ENCODE results near the gene PTPRC. TPM values are rescaled to one million over a fixed set of nuclear protein-coding genes. Genes with fewer than 3 reads are reported as not detected.

The PTPRC gene
- total RNA-seq, 1 experiment from 2014 or later = 0.11 TPM

DNA sequence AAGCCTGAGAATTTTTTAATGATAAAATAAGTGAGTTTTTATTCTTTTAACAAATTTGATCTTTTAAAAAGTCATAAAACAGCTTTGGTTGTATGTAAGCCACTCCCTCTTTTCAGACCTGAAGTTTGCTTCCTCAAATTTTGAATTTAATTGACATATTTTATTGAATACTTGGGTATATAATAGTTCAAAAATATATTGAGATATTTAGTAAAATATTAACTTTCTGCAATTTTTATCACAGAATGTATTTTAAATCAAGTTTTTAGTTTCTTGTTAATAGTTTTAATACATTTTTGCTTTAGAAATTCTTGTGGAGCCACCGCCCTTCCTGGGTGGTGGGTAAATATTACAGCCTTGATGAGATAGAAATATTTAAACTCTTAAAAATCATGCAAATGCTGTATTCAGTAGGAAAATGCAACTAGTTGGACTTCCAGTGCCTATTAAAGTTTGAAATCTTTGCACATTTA lies 867 bp downstream of the PTPRC start:
- no peaks in the 10 kb centered on the region for H3K27me3 ChIP-seq (ENCODE audit: low read length)
- intact Hi-C loops (cut with micrococcal nuclease) = no loop called here
- H2AFZ ChIP-seq (ENCODE audit: low read length) = no peak overlapping the region
- TF ChIP-seq, protein P1, sequence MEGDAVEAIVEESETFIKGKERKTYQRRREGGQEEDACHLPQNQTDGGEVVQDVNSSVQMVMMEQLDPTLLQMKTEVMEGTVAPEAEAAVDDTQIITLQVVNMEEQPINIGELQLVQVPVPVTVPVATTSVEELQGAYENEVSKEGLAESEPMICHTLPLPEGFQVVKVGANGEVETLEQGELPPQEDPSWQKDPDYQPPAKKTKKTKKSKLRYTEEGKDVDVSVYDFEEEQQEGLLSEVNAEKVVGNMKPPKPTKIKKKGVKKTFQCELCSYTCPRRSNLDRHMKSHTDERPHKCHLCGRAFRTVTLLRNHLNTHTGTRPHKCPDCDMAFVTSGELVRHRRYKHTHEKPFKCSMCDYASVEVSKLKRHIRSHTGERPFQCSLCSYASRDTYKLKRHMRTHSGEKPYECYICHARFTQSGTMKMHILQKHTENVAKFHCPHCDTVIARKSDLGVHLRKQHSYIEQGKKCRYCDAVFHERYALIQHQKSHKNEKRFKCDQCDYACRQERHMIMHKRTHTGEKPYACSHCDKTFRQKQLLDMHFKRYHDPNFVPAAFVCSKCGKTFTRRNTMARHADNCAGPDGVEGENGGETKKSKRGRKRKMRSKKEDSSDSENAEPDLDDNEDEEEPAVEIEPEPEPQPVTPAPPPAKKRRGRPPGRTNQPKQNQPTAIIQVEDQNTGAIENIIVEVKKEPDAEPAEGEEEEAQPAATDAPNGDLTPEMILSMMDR (conservative IDR thresholded peaks at IDR 0.05; ENCODE audit: low read depth, low read length) = no peak
- TF ChIP-seq EZH2 (IDR thresholded peaks at IDR 0.05; ENCODE audit: low read length, unreplicated experiment) (no peak), EZH2phosphoT487 (IDR thresholded peaks at IDR 0.05; ENCODE audit: borderline replicate concordance, low read length) (no peak)
- no peak overlapping the region for H3K27ac ChIP-seq (ENCODE audit: low read length)
- ChIA-PET POLR2A (ENCODE audit: unreplicated experiment) (no interaction called here), CTCF (no interaction called here)
- no peaks in the 10 kb centered on the region for H4K20me1 ChIP-seq (ENCODE audit: low read length)
- H3K9me2 ChIP-seq (replicated peaks; ENCODE audit: low read length) = no peaks in the 10 kb centered on the region
- DNase-seq = no peak
- no peaks in the 10 kb centered on the region for H3F3A ChIP-seq (ENCODE audit: low read length, unreplicated experiment)
- H3K4me2 ChIP-seq (ENCODE audit: low read length) = no peak overlapping the region
- ATAC-seq = no peak
- H3K36me3 ChIP-seq (ENCODE audit: low read depth, low read length) = no peaks in the 10 kb centered on the region
- no peaks in the 10 kb centered on the region for H3K9me3 ChIP-seq (ENCODE audit: low read length)
- no peaks in the 10 kb centered on the region for H3K79me2 ChIP-seq (ENCODE audit: low read length)
- no TSS peak for BruUV-seq (replicated peaks)
- no peak overlapping the region for H3K4me3 ChIP-seq (ENCODE audit: low read length)
- H3K4me1 ChIP-seq (ENCODE audit: insufficient read depth, low read length) = peaks cover 13% of the 10 kb centered on the region
- no peak overlapping the region for H3K9ac ChIP-seq (ENCODE audit: low read length)

GRCh38 chr1:198640174-198640573 lies 1.3 kb downstream of the PTPRC start:
- DNase-seq = no peak
- no peak overlapping the region for H2AFZ ChIP-seq (ENCODE audit: low read length)
- no peaks in the 10 kb centered on the region for H3K9me3 ChIP-seq (ENCODE audit: low read length)
- no peak for ATAC-seq
- no peak overlapping the region for H3K9ac ChIP-seq (ENCODE audit: low read length)
- H3K36me3 ChIP-seq (ENCODE audit: low read depth, low read length) = no peaks in the 10 kb centered on the region
- no peak overlapping the region for H3K27ac ChIP-seq (ENCODE audit: low read length)
- peaks cover 13% of the 10 kb centered on the region for H3K4me1 ChIP-seq (ENCODE audit: insufficient read depth, low read length)
- no peaks in the 10 kb centered on the region for H4K20me1 ChIP-seq (ENCODE audit: low read length)
- POLR2A ChIA-PET (ENCODE audit: unreplicated experiment) = no interaction called here
- no TSS peak for BruUV-seq (replicated peaks)
- intact Hi-C loops (cut with micrococcal nuclease) = no loop called here
- H3K4me3 ChIP-seq (ENCODE audit: low read length) = no peak overlapping the region
- no peaks in the 10 kb centered on the region for H3K79me2 ChIP-seq (ENCODE audit: low read length)
- no peaks in the 10 kb centered on the region for H3K27me3 ChIP-seq (ENCODE audit: low read length)
- CTCF ChIA-PET = no interaction called here
- H3F3A ChIP-seq (ENCODE audit: low read length, unreplicated experiment) = no peaks in the 10 kb centered on the region
- no peak overlapping the region for H3K4me2 ChIP-seq (ENCODE audit: low read length)
- TF ChIP-seq EZH2phosphoT487 (IDR thresholded peaks at IDR 0.05; ENCODE audit: borderline replicate concordance, low read length) = no peak
- no peak for TF ChIP-seq EZH2 (IDR thresholded peaks at IDR 0.05; ENCODE audit: low read length, unreplicated experiment)
- TF ChIP-seq, protein P1 (conservative IDR thresholded peaks at IDR 0.05; ENCODE audit: low read depth, low read length) = no peak
- no peaks in the 10 kb centered on the region for H3K9me2 ChIP-seq (replicated peaks; ENCODE audit: low read length)

GRCh38 chr1:198641501-198641900 lies 2.7 kb downstream of the PTPRC start:
- no TSS peak for BruUV-seq (replicated peaks)
- peak overlapping the region; percentile 50 for H3K27ac ChIP-seq (ENCODE audit: low read length)
- H3K9ac ChIP-seq (ENCODE audit: low read length) = no peak overlapping the region
- peaks cover 13% of the 10 kb centered on the region for H3K4me1 ChIP-seq (ENCODE audit: insufficient read depth, low read length)
- no peak overlapping the region for H2AFZ ChIP-seq (ENCODE audit: low read length)
- intact Hi-C loops (cut with micrococcal nuclease) = no loop called here
- H4K20me1 ChIP-seq (ENCODE audit: low read length) = no peaks in the 10 kb centered on the region
- ChIA-PET POLR2A (ENCODE audit: unreplicated experiment) (no interaction called here), CTCF (no interaction called here)
- H3K9me2 ChIP-seq (replicated peaks; ENCODE audit: low read length) = no peaks in the 10 kb centered on the region
- H3F3A ChIP-seq (ENCODE audit: low read length, unreplicated experiment) = no peaks in the 10 kb centered on the region
- H3K79me2 ChIP-seq (ENCODE audit: low read length) = no peaks in the 10 kb centered on the region
- TF ChIP-seq, protein P1 (conservative IDR thresholded peaks at IDR 0.05; ENCODE audit: low read depth, low read length) = no peak
- TF ChIP-seq EZH2phosphoT487 (IDR thresholded peaks at IDR 0.05; ENCODE audit: borderline replicate concordance, low read length) = no peak
- TF ChIP-seq EZH2 (IDR thresholded peaks at IDR 0.05; ENCODE audit: low read length, unreplicated experiment) = no peak
- no peak overlapping the region for H3K4me3 ChIP-seq (ENCODE audit: low read length)
- ATAC-seq (peak; percentile 84), DNase-seq (peak; percentile 63)
- H3K4me2 ChIP-seq (ENCODE audit: low read length) = 0 out of 2 replicates have a peak overlapping the region, but pooled peaks have one; percentile 18
- no peaks in the 10 kb centered on the region for H3K27me3 ChIP-seq (ENCODE audit: low read length)
- no peaks in the 10 kb centered on the region for H3K9me3 ChIP-seq (ENCODE audit: low read length)
- no peaks in the 10 kb centered on the region for H3K36me3 ChIP-seq (ENCODE audit: low read depth, low read length)
